ENCODE results near the gene DKKL1.

GRCh38 chr19:49389406-49389805 lies 25.7 kb downstream of the DKKL1 start:
- TF ChIP-seq ISL1 (CRISPR knock-in tag; IDR thresholded peaks at IDR 0.05) (no peak), ZNF70 (CRISPR knock-in tag; IDR thresholded peaks at IDR 0.05) (no peak), ESRRG (CRISPR knock-in tag; IDR thresholded peaks at IDR 0.05) (no peak), ZFP3 (CRISPR knock-in tag; IDR thresholded peaks at IDR 0.05) (no peak), PATZ1 (CRISPR knock-in tag; IDR thresholded peaks at IDR 0.05; ENCODE audit: borderline replicate concordance) (no peak)
- TF ChIP-seq, protein P1, sequence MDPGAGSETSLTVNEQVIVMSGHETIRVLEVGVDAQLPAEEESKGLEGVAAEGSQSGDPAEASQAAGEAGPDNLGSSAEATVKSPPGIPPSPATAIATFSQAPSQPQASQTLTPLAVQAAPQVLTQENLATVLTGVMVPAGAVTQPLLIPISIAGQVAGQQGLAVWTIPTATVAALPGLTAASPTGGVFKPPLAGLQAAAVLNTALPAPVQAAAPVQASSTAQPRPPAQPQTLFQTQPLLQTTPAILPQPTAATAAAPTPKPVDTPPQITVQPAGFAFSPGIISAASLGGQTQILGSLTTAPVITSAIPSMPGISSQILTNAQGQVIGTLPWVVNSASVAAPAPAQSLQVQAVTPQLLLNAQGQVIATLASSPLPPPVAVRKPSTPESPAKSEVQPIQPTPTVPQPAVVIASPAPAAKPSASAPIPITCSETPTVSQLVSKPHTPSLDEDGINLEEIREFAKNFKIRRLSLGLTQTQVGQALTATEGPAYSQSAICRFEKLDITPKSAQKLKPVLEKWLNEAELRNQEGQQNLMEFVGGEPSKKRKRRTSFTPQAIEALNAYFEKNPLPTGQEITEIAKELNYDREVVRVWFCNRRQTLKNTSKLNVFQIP (CRISPR knock-in tag; IDR thresholded peaks at IDR 0.05; ENCODE audit: borderline replicate concordance, low read depth): no peak
